ENCODE results near the gene EFNA2. TPM values are rescaled to one million over a fixed set of nuclear protein-coding genes. Genes with fewer than 3 reads are reported as not detected.
A peak's percentile ranks its signal among the peaks of the same experiment; 100 is the strongest.

The EFNA2 gene
- total and polyA plus RNA-seq, 8 donors: 0.15 to 21.1 (median 0.55) TPM; not detected in 5

DNA sequence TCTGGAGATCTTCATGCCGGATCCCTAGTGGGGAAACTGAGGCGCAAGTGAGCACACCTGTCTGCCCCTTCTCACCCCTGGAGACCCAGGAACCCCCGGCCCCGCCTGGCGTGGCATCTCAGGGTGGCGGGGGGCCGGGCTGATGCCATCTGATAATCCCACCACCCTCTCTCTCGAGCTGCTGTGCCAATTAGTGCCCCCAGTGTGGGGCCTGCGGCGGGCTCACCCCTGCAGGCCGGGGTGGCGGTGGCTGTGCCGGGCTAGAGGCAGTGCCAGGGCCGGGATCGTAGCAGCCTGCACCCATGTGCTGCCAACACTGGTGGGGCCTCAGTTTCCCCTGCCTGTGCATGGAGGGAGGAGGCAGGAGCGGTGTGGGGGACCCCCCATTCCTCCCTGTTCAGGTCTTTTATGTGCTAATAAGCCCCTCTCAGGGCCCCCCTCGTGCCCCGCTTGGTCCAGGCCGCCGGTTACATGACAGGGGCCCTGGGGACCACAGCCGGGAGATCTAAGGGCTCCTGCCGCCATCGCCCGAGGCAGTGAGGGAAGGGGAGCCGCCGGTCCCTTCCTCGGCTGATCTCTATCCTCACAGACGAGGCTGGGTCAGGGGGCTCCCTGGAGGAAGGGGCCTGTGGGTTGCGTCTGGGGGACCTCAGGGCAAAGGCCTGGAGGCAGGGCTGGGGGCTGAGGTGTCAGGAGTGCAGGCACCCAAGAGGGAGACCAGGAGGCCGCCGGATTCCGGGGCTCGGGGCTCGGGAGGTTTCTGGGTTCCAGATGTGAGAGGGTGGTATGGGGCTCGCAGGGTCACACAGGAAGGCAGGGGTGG, 8.3 kb downstream of the EFNA2 start:
- no peak for DNase-seq
- peaks cover 10 to 75% (median 72%) of the 10 kb centered on the region in 3 donors for H3K27me3 ChIP-seq
- H3K4me1 ChIP-seq: peaks cover 8 to 26% (median 18%) of the 10 kb centered on the region in 4 donors
- TF ChIP-seq, protein P1, sequence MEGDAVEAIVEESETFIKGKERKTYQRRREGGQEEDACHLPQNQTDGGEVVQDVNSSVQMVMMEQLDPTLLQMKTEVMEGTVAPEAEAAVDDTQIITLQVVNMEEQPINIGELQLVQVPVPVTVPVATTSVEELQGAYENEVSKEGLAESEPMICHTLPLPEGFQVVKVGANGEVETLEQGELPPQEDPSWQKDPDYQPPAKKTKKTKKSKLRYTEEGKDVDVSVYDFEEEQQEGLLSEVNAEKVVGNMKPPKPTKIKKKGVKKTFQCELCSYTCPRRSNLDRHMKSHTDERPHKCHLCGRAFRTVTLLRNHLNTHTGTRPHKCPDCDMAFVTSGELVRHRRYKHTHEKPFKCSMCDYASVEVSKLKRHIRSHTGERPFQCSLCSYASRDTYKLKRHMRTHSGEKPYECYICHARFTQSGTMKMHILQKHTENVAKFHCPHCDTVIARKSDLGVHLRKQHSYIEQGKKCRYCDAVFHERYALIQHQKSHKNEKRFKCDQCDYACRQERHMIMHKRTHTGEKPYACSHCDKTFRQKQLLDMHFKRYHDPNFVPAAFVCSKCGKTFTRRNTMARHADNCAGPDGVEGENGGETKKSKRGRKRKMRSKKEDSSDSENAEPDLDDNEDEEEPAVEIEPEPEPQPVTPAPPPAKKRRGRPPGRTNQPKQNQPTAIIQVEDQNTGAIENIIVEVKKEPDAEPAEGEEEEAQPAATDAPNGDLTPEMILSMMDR (IDR thresholded peaks at IDR 0.05): no peak
- TF ChIP-seq EP300 (IDR thresholded peaks at IDR 0.05) (no peak), POLR2A (IDR thresholded peaks at IDR 0.05) (no peak), POLR2AphosphoS5 (IDR thresholded peaks at IDR 0.05) (no peak)
- H3K9me3 ChIP-seq: no peaks in the 10 kb centered on the region
- intact Hi-C loops (cut with DNase I; ENCODE audit: low total_unique reads): no loop called here
- no peak overlapping the region for H3K4me3 ChIP-seq
- 82 to 87% (median 82%) methylated on average over 22 to 35 of the region's 35 CpGs for WGBS, 5 donors
- no peaks in the 10 kb centered on the region for H3K36me3 ChIP-seq
- no peak overlapping the region for H3K27ac ChIP-seq

DNA sequence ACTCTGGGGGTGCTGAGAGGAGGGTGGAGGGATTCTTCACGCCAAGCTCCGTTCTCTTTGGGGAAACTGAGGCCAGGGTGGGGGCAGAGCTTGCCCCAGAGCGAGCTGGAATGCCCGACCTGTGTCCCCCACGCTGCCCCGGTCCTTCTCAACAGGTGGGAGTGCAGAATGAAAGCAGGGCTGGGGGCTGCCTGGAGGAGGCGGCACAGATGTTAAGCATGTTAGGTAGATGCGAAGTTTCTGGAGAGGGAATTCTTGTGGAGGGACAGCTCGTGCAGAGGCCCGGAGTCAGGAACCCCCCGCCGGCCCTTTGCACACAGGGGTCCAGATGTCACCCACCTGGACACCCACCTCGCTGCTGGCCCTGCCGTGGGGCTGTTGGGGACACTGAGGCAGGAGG, 9.0 kb downstream of the EFNA2 start:
- Histone ChIP-seq H3K4me1 (peaks cover 8 to 26% (median 18%) of the 10 kb centered on the region in 4 donors), H3K9me3 (no peaks in the 10 kb centered on the region), H3K27me3 (peaks cover 10 to 71% (median 68%) of the 10 kb centered on the region in 3 donors), H3K27ac (no peak overlapping the region), H3K36me3 (no peaks in the 10 kb centered on the region), H3K4me3 (no peak overlapping the region)
- WGBS, 5 donors: 69 to 78% (median 73%) methylated on average over 14 of the region's 14 CpGs
- DNase-seq: no peak
- intact Hi-C loops (cut with DNase I; ENCODE audit: low total_unique reads): no loop called here
- TF ChIP-seq, protein P1 (IDR thresholded peaks at IDR 0.05): no peak
- TF ChIP-seq POLR2A (IDR thresholded peaks at IDR 0.05): no peak
- TF ChIP-seq POLR2AphosphoS5 (IDR thresholded peaks at IDR 0.05): no peak
- no peak for TF ChIP-seq EP300 (IDR thresholded peaks at IDR 0.05)

DNA sequence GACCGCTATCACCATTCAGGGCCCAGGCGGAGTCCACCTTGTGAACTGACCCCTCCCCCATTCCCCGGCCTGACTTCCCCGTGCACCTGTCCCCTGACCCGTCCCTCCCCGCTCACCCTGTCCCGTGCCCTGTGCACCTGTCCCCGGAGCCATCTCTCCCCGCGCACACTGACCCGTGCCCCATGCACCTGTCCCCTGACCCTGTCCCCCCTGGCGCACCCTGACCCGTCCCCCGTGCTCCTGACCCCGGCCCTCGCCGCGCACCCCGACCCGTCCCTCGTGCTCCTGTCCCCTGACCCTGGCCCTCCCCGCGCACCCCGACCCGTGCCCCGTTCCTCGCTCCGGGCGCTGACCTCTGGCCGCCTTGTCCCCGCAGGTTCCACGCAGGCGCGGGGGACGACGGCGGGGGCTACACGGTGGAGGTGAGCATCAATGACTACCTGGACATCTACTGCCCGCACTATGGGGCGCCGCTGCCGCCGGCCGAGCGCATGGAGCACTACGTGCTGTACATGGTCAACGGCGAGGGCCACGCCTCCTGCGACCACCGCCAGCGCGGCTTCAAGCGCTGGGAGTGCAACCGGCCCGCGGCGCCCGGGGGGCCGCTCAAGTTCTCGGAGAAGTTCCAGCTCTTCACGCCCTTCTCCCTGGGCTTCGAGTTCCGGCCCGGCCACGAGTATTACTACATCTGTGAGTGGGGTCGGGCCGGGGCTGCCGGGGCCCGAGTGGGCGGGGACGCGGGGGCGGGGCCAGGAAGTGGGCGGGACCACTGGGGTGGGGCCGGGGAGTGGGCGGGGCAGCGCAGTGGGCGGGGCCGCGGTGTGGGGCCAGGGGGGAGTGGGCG, 9.7 kb downstream of the EFNA2 start:
- H3K27me3 ChIP-seq: peaks cover 10 to 68% (median 66%) of the 10 kb centered on the region in 3 donors

More for the DNA sequence above, 9.7 kb downstream of the EFNA2 start:
- Histone ChIP-seq H3K4me1 (peaks cover 8 to 26% (median 18%) of the 10 kb centered on the region in 4 donors), H3K4me3 (peak overlapping the region in 3 of 4 donors; percentile 15 to 25 (median 24)), H3K36me3 (no peaks in the 10 kb centered on the region), H3K27ac (no peak overlapping the region), H3K9me3 (no peaks in the 10 kb centered on the region)
- WGBS, 5 donors: 7 to 37% (median 20%) methylated on average over 25 to 82 of the region's 82 CpGs
- DNase-seq: peak in 1 of 2 donors; percentile 57
- intact Hi-C loops (cut with DNase I; ENCODE audit: low total_unique reads): no loop called here
- TF ChIP-seq, protein P1 (IDR thresholded peaks at IDR 0.05): no peak
- no peak for TF ChIP-seq POLR2AphosphoS5 (IDR thresholded peaks at IDR 0.05)
- TF ChIP-seq POLR2A (IDR thresholded peaks at IDR 0.05): no peak
- TF ChIP-seq EP300 (IDR thresholded peaks at IDR 0.05): no peak

All from stomach (tissue), 9 donors.